ENCODE data around the gene PASK.
"Not testable (repeated sequence)": the region's sequence is repeated elsewhere in the genome, so short reads cannot be mapped to it uniquely, and the experiment has no call there.

The PASK gene

DNA sequence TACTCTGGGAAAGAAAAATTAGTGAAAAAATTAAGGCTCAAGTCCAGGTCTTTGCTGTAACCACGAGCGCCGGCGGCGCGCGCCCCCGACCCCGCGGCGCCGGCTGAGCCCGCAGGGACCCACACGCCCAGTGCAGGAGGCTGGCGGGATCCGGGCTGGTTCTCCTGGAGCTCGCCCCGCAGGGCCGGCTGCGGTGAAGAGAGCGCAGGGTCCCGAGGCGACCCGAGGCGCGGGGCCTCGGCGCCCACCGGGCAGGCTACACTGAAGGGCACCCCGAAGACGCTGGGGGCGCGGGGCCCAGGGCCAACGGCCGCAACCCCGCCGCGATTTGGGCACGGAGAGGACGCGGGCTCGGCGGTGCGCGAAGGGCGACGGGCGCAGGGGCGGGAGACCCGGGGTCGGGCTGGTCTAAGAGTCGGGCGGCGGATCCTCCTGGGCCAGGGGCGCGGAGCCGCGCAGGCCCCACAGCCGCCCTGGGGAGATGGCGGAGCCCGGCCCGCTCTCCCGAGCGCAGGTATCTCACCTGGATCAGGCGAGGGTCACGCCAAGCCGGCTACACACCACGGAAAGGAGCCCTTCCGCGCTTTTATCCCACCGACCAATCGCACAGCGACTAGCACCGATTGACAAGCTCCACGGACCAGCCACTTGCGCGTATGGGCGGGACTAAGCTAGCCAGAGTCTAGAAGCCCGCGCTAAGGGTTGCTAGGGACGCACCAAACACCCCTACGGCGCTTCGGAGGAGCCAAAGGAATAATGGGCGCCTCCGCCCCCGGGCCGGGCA lies at the start of gene PASK:
Gene PASK, minus strand, starts transcription at position 582 of the 784 bp plus-strand sequence. CDS start 6,440 bp downstream, outside the sequence.
- DNase-seq (ENCODE audit: low read depth) = peak; percentile 87

DNA sequence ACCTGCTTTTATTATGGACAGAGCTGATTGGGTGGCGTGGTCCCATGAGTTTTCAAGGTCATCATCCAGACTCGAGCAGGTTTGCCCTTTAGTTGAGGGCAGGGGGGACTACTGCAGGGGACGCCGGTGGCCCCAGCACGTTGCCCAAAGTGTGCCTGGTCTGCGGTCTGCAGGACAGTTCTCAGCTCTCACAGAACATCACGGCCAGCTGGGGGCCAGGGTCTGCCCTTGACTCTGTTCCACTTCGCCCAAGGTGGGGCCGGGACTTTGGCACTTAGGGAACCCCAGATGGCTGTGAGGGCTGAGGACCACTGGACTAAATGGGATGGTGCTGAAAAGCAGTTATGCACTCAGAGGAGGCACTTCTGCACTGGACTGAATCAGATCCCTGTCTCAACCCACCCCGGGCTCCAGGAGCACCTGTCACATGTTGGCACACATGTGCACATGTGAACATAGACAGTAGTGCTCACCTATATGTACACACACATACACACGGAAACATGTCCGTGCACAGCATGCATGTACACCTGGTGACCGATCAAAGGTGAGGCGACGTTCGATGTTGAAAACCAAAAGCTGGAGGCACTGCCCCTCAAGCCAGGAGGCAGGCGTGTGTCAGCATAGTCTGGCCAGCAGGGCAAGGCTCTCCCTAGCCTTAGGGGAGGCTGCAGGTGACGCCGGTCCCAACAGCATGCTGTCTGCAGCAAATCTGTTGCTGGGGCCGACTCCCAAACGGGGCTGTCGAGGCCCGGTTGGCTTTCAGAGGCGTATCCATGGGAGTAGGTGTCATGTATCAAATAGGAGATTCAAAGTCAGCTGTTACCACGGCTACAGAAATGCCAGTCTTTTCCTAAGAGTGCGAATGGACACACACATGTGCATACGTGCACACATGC lies 49.4 kb upstream of the PASK start:
- DNase-seq (ENCODE audit: low read depth) = no peak

DNA sequence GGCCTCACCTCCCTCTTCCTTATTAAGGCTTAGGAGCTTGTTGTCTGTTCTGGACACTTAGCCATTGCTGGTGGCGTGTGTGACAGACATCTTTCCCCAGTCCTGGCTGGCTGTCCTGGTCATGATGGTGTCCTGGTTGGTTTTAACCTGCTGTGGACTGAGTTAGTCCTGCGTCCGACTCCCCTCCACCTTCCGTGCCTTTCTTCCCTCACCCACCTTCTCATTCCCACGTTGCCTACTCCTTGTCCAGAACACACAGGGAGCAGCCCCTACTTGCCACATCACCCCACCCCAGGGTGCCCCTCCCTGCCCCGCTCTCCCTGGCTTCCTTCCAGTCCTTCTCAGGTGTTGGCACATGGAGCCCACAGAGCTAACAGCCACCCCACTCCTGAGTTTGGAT lies 48.7 kb upstream of the PASK start:
- DNase-seq (ENCODE audit: low read depth) = no peak

DNA sequence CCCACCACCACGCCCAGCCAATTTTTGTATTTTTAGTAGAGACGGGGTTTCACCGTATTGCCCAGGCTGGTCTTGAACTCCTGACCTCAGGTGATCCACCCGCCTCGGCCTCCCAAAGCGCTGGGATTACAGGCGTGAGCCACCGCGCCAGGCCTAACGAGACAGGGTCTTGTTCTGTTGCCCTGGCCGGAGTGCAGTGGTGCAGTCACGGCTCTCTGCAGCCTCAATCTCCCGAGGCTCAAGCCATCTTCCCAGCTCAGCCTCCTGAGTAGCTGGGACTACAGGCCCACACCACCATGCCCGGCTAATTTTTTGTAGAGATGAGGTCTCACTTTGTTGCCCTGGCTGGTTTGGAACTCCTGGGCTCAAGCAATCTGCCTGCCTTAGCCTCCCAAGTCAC lies 48.0 kb upstream of the PASK start:
- not testable (repeated sequence) for DNase-seq (ENCODE audit: low read depth)

DNA sequence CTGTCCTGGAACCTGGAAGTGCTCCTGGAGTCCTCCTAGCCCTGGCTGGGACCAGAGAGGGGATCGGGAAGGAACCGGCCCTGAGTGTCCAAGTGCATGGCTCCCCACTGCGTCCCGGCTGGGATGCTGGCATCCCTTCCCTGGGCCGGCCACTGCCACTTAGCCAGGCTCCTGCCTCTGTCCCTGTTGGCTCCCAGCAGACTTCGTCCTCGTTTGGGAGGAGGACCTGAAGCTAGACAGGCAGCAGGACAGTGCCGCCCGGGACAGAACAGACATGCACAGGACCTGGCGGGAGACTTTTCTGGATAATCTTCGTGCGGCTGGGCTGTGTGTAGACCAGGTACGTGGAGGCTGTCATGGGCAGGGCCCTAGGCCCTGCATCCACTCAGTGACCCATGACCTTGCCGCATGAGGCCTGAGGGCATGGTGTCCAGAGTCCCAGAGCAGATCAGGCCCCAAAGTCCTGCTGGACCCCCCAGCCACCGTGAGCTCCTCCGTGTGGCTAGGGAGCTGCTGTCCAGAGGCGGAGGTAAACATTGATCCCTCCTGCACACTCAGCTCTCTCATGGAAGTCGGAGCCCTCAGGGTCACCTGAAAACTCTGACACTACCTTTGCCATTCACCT lies 46.3 kb upstream of the PASK start:
- no peak for DNase-seq (ENCODE audit: low read depth)

DNA sequence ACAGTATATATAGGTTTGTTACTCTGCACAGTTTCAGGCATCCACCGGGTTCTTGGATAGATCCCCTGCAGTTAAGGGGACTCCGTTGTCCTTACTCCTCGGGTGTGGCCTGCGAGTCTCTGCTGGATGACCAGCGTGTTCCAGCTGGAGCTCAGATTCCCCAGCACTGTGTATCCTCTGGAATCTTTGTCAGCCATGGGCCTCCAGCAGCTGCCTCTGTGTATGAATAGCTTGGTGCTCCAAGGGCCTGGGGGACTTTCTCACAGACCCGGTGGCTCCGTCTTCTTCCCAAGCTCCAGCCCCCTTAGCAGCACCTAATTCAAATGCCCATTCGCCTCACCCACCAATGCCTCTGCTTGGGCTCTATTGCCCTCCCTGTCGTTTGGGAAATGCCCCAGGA lies 45.5 kb upstream of the PASK start:
- no peak for DNase-seq (ENCODE audit: low read depth)

DNA sequence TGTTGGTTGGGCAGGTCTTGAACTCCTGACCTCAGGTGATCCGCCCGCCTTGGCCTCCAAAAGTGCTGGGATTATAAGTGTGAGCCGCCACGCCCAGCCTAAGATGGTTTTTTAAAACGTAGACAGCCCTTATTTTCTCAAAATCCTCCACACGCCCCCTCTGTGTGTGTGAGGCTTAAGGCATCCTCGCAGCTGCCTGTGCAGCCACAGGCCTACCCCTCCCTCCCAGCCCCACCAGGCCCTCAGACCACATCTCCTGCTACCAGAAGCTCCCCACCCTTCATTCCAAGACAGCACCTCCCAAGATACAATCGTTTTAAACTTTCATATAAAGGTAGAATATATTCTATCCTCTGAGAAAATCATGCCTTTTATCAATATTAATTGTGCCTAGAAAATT lies 44.0 kb upstream of the PASK start:
- DNase-seq (ENCODE audit: low read depth) = no peak

DNA sequence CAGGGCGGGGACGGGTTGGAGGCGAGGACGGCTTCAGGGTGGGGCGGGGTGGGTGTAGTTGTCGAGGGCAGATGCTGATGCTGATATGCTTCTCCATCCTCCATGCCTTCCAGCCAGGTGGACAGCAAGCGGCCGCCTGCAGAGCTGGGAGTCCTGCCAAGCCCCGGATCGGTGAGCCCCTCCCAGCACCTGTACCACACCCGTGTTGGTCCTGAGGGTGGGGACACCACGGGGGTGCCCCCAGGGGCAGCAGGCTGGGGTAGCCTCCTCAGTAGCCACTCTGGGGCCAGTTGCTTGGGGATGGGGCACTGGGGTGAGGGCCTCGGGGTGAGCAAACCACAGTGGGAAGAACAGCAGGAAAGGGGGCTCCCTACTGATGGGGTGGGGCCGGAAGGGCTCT lies 41.8 kb upstream of the PASK start:
- DNase-seq (ENCODE audit: low read depth) = no peak

DNA sequence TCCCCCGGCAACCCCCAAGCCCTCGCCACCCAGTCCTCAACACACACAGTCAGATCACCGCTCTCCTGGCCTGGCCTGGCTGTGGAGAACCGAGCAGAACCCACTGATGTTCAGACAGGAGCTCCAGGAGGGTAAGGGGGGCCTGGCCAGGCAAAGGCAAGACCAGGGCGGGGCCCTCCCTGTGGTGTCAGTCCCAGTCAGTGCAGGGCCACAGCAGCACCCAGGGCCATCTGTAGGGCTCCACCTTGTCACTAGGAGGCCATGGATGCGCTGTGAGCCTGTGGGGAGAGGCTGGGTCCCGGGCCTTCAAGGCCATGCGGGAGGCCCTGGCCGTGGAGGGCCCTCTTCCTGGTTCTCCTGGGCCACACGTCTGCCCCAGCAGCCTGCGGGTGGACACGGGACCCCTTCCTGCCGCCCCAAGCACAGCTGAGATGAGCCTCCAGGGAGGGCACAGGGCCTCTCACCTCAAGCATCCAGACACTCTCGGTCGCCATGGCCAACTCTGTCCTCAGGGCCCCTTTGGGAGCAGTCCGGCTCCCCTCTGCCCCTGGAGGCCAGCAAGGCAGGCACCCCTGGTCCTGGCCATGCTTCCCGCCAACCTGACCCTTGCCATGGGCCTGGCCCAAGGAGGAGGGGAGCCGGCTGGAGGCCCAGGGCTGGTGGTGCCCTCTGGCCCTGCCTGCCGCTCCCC lies 41.2 kb upstream of the PASK start:
- no peak for DNase-seq (ENCODE audit: low read depth)

DNA sequence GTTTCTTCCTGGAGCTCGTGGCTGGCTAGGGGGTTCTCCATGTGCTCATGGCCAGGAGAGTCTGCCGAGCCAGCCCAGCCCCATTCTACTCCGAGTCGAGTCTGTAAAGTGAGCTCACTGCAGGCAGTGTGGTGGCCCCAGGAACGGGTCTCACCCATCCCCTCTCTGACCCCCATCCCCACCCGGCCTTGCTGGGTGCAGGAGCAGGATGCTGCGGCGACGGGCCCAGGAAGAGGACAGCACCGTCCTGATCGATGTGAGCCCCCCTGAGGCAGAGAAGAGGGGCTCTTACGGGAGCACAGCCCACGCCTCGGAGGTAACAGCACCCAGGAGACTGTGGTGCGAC lies 40.6 kb upstream of the PASK start:
- no peak for DNase-seq (ENCODE audit: low read depth)

DNA sequence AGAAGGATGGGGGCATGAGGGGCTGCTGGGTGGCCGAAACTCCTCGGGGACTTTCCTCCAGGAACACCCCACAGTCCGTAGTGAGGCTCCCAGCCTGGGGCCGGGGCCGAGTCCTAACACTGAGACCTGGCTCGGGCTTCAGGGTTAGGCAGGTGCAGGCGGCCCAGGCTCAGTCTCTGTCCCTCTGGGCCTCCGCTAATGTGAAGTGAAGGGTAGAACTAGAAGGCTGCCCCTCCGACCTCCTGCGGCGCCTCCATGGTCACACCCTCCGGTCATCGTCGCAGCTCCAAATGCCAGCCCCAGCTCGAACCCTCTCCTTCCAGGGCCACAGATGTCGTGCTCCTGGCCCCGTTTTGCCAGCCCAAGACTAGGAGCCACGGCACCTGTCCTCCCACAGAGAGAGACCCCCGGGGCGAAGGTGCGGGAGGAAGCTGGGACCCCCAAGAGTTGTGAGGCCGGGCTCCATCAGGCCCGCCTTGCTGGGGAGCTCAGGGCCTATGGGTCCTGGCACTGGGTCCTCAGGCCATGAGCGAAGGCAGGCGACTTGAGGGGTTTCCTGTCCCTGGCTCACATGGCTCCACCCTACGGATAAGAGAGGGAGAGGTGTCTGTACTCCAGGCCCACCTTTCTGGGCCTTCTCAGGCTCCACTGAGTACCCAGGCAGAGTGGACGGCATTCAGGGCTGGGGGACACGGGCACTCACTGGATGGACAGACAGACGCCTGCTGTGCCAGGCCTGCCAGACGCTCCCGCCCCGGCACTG lies 40.0 kb upstream of the PASK start:
- no peak for DNase-seq (ENCODE audit: low read depth)

DNA sequence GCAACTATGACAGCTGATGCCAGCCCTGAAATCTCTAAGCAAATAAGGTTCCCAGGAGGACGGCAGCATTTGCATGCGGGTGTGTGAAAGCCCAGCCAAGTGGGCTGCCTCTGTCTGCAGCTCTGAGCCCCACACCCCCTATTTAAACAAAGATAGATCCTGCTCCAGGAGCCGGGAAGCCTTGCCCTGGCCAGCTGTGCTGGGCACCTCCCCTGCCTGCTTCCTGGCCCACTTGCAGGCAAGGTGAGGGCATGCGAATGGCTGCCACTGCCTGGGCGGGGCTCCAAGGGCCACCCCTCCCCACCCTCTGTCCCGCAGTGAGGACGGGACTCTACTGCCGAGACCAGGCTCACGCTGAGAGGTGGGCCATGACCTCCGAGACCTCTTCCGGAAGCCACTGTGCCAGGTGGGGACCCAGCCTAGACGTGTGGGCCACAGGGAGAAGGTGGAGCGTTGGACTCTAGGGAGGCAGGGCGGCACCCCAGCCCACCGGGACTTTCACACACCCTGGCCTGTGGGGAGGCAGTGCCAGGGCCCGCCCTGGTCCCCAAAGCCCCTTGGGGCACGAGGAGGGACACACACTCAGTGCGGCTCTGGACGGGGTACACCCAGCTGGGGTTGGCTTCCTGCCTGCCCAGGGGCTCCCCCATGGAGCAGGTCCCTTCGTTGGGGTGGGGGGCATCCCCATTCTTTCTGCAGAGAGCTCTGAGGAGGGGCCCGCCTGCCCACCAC lies 39.3 kb upstream of the PASK start, which contains the start of gene ANO7:
Gene ANO7, plus strand, starts transcription at position 317 of the 732 bp plus-strand sequence. CDS start 1,387 bp downstream, outside the sequence.
- no peak for DNase-seq (ENCODE audit: low read depth)

DNA sequence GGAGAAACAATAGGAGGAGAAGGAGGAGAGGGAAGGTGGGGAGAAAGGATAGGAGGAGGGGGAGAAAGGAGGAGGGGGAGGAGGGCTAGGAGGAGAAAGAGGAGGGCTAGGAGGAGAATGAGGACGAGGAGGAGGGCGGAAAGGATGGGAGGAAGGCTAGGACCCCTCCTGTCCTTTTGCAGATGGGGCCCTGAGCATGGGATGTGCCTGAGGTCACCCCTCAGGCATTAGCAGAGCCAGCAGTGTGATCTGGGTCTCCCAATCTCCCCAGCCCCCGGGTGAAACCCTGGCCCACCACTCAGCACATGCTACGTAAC lies 38.6 kb upstream of the PASK start:
- DNase-seq (ENCODE audit: low read depth) = no peak

DNA sequence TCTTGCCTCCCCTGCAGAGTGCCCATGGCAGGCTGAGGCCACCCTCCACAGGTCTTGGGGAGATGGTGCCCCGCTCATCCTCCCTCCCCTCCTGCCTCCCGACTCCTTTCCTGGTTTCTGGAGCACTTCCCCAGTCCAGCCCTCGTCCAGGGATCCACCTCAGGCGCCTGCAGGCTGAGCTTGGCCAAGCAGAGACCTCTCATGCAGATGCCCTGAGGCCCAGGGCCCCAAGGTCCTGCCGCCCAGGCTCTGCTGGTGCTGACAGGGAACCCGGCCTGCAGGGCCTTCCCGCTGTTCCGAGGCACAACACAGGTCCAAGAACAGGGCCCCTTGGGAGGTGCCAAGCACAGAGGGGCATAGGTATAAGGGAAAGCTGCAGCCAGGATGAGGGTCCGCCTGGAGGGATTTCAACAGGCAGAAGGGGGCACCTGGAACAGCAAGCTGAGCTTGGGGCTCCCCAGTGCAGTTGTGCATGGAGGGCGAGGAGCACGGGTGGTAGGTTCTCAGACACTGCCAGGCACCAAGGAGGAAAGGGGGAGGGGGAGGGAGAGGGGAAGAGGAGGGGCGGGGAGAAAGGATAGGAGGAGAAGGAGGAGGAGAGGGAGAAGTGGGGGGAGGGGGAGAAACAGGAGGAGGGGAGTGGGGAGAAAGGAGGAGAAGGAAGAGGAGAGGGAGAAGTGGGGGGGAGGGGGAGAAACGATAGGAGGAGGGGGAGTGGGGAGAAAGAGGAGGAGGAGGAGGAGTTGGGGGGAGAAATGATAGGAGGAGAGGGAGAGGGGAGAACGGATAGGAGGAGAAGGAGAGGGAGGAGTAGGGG lies 38.0 kb upstream of the PASK start:
- DNase-seq (ENCODE audit: low read depth) = no peak

DNA sequence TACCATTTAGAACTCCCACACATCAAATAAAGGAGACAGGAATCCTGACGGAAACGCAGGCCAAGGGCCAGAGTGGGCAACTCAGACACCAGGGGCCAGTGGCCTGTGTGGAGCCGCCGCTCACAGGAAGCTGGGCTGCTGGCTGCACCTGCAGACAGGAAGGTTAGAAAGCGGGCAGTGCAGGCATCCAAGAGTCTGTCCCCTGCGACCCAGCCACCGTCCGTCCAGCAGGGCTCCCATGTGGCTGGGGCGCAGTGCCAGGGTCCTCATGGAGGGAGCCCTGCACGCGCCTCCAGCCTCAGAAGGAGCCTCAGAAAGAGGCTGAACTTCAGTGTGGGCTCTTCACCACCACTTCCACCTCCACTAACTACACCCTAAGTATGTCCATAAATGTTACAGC lies 36.7 kb upstream of the PASK start:
- no peak for DNase-seq (ENCODE audit: low read depth)

DNA sequence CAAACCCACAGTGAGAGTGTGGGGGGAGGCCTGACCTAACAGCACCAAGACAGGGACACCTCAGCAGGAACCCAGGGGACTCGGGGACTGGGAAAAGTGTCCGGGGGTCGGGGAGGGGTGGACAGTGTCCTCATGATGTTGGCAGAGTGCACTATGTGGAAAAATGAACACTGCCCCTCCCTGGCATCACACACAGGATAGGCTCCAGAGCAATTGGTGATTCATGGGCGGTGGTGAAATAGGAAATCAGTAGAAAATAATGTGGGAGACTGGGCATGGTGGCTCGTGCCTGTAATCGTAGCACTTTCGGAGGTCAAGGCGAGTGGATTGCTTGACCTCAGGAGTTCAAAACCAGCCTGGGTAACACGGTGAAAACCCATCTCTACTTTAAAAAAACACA lies 35.6 kb upstream of the PASK start:
- DNase-seq (ENCODE audit: low read depth) = no peak

DNA sequence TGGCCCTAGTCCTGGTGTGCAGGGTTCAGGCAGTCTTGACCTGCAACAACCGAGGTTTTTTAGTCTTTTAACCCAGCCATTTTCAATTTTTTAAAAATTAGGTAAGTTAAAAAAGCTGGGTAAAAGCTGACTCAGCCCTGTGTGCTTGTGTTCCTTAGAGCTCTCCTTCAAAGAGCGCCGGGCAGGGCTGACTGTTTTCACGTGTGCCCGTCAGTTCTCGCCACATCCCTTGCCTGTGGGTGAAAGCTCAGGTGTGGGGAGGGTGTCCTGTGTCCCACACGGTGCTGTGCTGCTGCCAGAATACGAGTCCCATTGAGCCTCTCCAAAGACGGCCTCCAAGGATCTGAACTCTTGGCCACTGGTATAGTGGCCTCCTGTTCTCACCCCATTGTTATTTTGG lies 33.9 kb upstream of the PASK start:
- DNase-seq (ENCODE audit: low read depth) = no peak

DNA sequence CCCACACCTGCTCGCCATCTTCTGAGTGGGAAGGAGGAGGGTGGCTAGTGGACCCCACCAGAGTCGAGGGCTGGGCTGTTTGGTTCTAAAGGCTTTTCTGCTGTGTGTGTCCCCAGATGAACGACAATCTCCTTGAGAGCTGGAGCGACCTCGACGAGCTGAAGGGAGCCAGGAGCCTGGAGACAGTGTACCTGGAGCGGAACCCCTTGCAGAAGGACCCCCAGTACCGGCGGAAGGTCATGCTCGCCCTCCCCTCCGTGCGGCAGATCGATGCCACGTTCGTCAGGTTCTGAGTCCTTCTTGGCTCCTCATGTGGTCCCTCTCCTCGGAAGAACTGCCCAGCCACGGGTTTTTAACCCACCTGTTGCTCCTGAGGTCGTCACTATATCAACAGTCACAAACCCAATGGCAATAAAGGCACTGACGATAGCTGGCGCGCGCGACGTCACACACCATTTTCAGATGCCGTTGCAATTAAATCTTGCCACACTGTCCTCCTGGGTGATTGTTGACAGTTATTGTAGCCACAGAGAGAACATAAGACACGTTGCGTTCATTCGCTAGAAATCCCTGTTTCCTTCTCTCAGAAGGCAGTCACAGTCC lies 33.4 kb upstream of the PASK start:
- no peak for DNase-seq (ENCODE audit: low read depth)

DNA sequence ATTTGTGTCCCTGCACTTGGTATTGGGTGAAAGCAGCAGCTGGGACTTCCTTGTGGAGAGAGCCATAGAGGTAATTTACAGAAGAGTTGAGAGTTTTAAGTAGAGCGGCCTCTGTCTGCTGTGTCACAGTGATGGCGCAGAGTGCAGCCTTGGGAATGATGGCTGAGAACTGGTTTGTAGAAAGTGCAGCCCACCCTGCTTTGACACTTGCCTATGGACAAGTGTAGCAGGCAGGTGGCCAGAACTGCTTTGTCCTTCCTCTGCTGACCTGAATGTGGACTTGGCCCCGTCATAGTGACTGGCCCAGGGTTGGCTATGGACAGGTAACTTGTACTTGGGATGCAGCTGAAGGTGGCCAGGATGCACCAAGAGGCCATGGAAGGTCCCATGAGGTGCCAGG lies 32.9 kb upstream of the PASK start:
- DNase-seq (ENCODE audit: low read depth) = no peak

DNA sequence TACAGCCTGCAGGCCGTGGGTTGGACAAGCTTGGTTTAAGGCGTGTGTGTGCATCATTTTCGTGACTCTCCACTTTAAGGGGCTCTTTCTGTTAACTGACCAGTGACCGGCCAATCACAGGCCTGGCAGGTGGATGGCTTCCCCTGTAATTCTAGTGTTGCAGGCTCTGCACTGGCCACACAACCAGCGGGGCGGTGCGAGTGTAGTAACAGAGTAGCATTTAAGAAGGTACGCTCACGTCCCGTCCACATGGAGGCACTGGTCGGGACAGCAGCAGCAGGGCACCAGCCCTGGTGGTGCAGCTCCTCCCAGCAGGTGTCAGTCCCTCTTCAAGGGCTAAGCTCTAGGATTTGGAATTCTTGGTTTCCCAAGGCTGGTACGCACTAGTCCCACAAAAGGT lies 31.2 kb upstream of the PASK start:
- DNase-seq (ENCODE audit: low read depth) = no peak

All from activated T-cell treated with anti-CD3 and anti-CD28 coated beads for 1 hour (primary cell).